Neuronal stem cell (in vitro differentiated cells): ENCODE data around the gene ABHD14A.

Experiments
- DNase-seq: peaks from one replicate; pipeline ENCODE4 v3.0.0-alpha.2; 2013; ENCODE audit warnings: low spot score
- H2AFZ ChIP-seq: one replicate; pipeline ENCODE4 v1.6.1; 2013; ENCODE audit warnings: mild to moderate bottlenecking, low read length, inconsistent platforms
- H2AK5ac ChIP-seq: 2 replicates; pipeline ENCODE4 v1.6.1; 2013; ENCODE audit warnings: low read depth, mild to moderate bottlenecking, inconsistent platforms, low read length, moderate library complexity, mixed read lengths
- H2BK120ac ChIP-seq: 2 replicates; pipeline ENCODE4 v1.6.1; 2013; ENCODE audit warnings: low read depth, mild to moderate bottlenecking, inconsistent platforms, low read length, moderate library complexity, mixed read lengths
- H2BK12ac ChIP-seq: one replicate; pipeline ENCODE4 v1.6.1; 2013; ENCODE audit warnings: low read length, inconsistent platforms
- H2BK15ac ChIP-seq: 2 replicates; pipeline ENCODE4 v1.6.1; 2013; ENCODE audit warnings: mild to moderate bottlenecking, low read length, inconsistent platforms, mixed read lengths
- H2BK5ac ChIP-seq: one replicate; pipeline ENCODE4 v1.6.1; 2013; ENCODE audit warnings: inconsistent platforms, mild to moderate bottlenecking, low read length, moderate library complexity
- H3K14ac ChIP-seq: one replicate; pipeline ENCODE4 v1.6.1; 2013; ENCODE audit warnings: low read length, inconsistent platforms
- H3K18ac ChIP-seq: 2 replicates; pipeline ENCODE4 v1.6.1; 2013; ENCODE audit warnings: low read length, inconsistent platforms
- H3K23ac ChIP-seq: 2 replicates; pipeline ENCODE4 v1.6.1; 2013; ENCODE audit warnings: low read depth, mild to moderate bottlenecking, mixed read lengths, low read length, inconsistent platforms; ENCODE audit not compliant: poor library complexity
- H3K27ac ChIP-seq: replicated peaks from 3 replicates; pipeline ENCODE4 v1.5.1; 2013; ENCODE audit warnings: low read length, inconsistent platforms
- H3K27me3 ChIP-seq, 3 experiments: 2 replicates each; pipeline ENCODE4 v1.6.1; 2013; ENCODE audit warnings: low read length in 3 of 3, mild to moderate bottlenecking in 2 of 3, inconsistent platforms in 1 of 3, low read depth in 1 of 3, mixed read lengths in 1 of 3, moderate library complexity in 1 of 3; ENCODE audit not compliant: control insufficient read depth in 3 of 3, insufficient read depth in 3 of 3
- H3K36me3 ChIP-seq, 2 donors: replicated peaks in 1 of 2; 2 replicates each; pipeline ENCODE4 v1.6.1; 2013; ENCODE audit warnings: low read length in 2 of 2; ENCODE audit not compliant: control insufficient read depth in 2 of 2, insufficient read depth in 2 of 2
- H3K4ac ChIP-seq: 2 replicates; pipeline ENCODE4 v1.6.1; 2013; ENCODE audit warnings: inconsistent platforms, mild to moderate bottlenecking, low read length, moderate library complexity
- H3K4me1 ChIP-seq, 2 donors: 1 replicate in 1 of 2; 2 replicates in 1 of 2; pipeline ENCODE4 v1.6.1; 2013; ENCODE audit warnings: low read length in 2 of 2, low read depth in 1 of 2; ENCODE audit not compliant: control insufficient read depth in 2 of 2, insufficient read depth in 1 of 2
- H3K4me2 ChIP-seq: one replicate; pipeline ENCODE4 v1.6.1; 2013; ENCODE audit warnings: mild to moderate bottlenecking, low read length, inconsistent platforms; ENCODE audit not compliant: insufficient read depth, poor library complexity, severe bottlenecking
- H3K4me3 ChIP-seq, 2 donors: 2 replicates each; pipeline ENCODE4 v1.5.1; 2013; ENCODE audit warnings: low read length in 2 of 2, mild to moderate bottlenecking in 2 of 2, inconsistent platforms in 1 of 2, moderate library complexity in 1 of 2
- H3K79me1 ChIP-seq: one replicate; pipeline ENCODE4 v1.6.1; 2013; ENCODE audit warnings: low read depth, mild to moderate bottlenecking, inconsistent platforms, low read length, moderate library complexity
- H3K9ac ChIP-seq: one replicate; pipeline ENCODE4 v1.6.1; 2013; ENCODE audit warnings: mild to moderate bottlenecking, low read depth, low read length, inconsistent platforms; ENCODE audit not compliant: poor library complexity
- H3K9me3 ChIP-seq, 2 donors: replicated peaks in 1 of 2; 2 replicates each; pipeline versions ENCODE3 to v1.6.1; 2013; ENCODE audit warnings: low read length in 2 of 2, mild to moderate bottlenecking in 2 of 2, inconsistent platforms in 1 of 2, low read depth in 1 of 2, mixed read lengths in 1 of 2, moderate library complexity in 1 of 2; ENCODE audit not compliant: control insufficient read depth in 2 of 2, insufficient read depth in 1 of 2
- H4K8ac ChIP-seq: one replicate; pipeline ENCODE4 v1.6.1; 2013; ENCODE audit warnings: low read depth, mild to moderate bottlenecking, inconsistent platforms, low read length, moderate library complexity
- H4K91ac ChIP-seq: one replicate; pipeline ENCODE4 v1.6.1; 2013; ENCODE audit warnings: low read length, low read depth, mild to moderate bottlenecking, inconsistent platforms; ENCODE audit not compliant: poor library complexity
- WGBS, 2 donors: extraction: QIAGEN DNeasy Blood & Tissue Kit; methylation state at CpG; one replicate each; pipeline ENCODE4 v1.1.7; 2013; ENCODE audit warnings: missing lambda C conversion rate in 2 of 2, mixed read lengths in 1 of 2; ENCODE audit not compliant: insufficient read length in 2 of 2, insufficient replicate concordance in 1 of 2; ENCODE audit errors: extremely low coverage in 2 of 2; 5-methylcytosine and 5-hydroxymethylcytosine counted together

The ABHD14A gene

GRCh38 chr3:52006820-52007133, 31.9 kb downstream of the ABHD14A start:
- no peak overlapping the region for H2BK5ac ChIP-seq
- WGBS, 2 donors = no CpG with 5 or more reads among the region's 6 CpGs
- H3K79me1 ChIP-seq = no peaks in the 10 kb centered on the region
- H3K9ac ChIP-seq = peak overlapping the region; percentile 13
- H3K4ac ChIP-seq = no peak overlapping the region
- no peak overlapping the region for H2BK120ac ChIP-seq
- H3K27ac ChIP-seq = no peak overlapping the region
- no peak overlapping the region for H4K91ac ChIP-seq
- H3K4me1 ChIP-seq = peaks cover 41 to 50% of the 10 kb centered on the region in 2 donors
- H2BK15ac ChIP-seq = no peak overlapping the region
- H3K36me3 ChIP-seq = no peaks in the 10 kb centered on the region
- no peaks in the 10 kb centered on the region for H3K9me3 ChIP-seq
- H2AK5ac ChIP-seq = peak overlapping the region; percentile 90
- no peak overlapping the region for H3K14ac ChIP-seq
- H3K18ac ChIP-seq = no peak overlapping the region
- no peak for DNase-seq
- H2BK12ac ChIP-seq = no peak overlapping the region
- H3K4me2 ChIP-seq = no peak overlapping the region
- H3K23ac ChIP-seq = no peak overlapping the region
- H3K4me3 ChIP-seq = no peak overlapping the region
- no peak overlapping the region for H2AFZ ChIP-seq
- no peaks in the 10 kb centered on the region for H3K27me3 ChIP-seq
- no peak overlapping the region for H4K8ac ChIP-seq

DNA sequence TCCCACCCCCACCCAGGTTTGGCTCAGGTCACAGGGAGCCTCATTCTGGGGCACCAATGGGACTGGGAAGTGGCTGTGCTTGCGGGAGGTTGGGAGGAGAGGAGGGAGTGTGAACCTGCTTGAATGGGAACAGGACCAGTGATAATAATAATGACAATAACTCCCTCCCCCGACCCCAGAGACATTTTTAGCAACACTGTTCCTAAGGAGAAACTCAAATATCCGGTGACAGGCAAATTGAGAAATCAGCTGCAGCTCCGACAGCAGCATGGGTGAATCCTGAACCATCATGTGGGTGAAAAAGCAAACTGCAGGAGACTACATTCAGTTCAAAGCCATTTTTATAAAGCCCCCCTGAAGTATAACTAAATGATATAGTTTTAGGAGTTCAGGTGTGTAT, 32.4 kb downstream of the ABHD14A start:
- WGBS, 2 donors = no CpG with 5 or more reads among the region's 4 CpGs
- H3K18ac ChIP-seq = no peak overlapping the region
- H3K4me1 ChIP-seq = peaks cover 36 to 45% of the 10 kb centered on the region in 2 donors
- H3K9me3 ChIP-seq = no peaks in the 10 kb centered on the region
- H2BK15ac ChIP-seq = peak overlapping the region; percentile 41
- H3K79me1 ChIP-seq = no peaks in the 10 kb centered on the region
- no peak overlapping the region for H2BK5ac ChIP-seq
- H3K14ac ChIP-seq = no peak overlapping the region
- no peak overlapping the region for H3K9ac ChIP-seq
- H2BK120ac ChIP-seq = no peak overlapping the region
- no peak overlapping the region for H4K91ac ChIP-seq
- H4K8ac ChIP-seq = no peak overlapping the region
- no peak overlapping the region for H2AK5ac ChIP-seq
- no peaks in the 10 kb centered on the region for H3K27me3 ChIP-seq
- H2AFZ ChIP-seq = no peak overlapping the region
- H3K23ac ChIP-seq = no peak overlapping the region
- no peaks in the 10 kb centered on the region for H3K36me3 ChIP-seq
- no peak overlapping the region for H3K4me2 ChIP-seq
- no peak overlapping the region for H2BK12ac ChIP-seq
- no peak overlapping the region for H3K4ac ChIP-seq
- DNase-seq = no peak
- H3K27ac ChIP-seq = no peak overlapping the region
- no peak overlapping the region for H3K4me3 ChIP-seq

DNA sequence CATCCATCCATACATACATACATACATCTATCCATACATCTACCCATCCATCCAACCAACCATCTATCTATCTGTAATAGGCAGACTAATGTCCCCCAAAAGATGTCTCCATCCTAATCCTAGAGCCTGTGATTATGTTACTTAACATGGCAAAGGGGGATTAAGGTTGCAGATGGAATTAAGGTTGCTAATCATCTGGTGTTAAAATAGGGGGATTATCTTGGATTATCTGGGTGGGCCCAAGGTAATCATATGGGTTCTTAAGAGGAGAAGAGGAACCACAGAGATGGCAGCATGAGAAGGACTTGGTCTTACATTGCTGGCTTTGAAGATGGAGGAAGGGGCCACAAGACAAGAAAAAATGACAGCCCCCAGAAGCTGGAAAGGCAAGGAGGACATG, 35.6 kb downstream of the ABHD14A start:
- Histone ChIP-seq H3K79me1 (no peaks in the 10 kb centered on the region), H4K8ac (no peak overlapping the region), H3K18ac (no peak overlapping the region), H3K27ac (no peak overlapping the region), H3K27me3 (no peaks in the 10 kb centered on the region), H3K4ac (no peak overlapping the region), H3K9ac (no peak overlapping the region), H2AFZ (no peak overlapping the region), H2BK15ac (no peak overlapping the region), H3K36me3 (no peaks in the 10 kb centered on the region), H2BK120ac (no peak overlapping the region), H3K4me1 (peaks cover 14 to 17% of the 10 kb centered on the region in 2 donors), H2BK5ac (no peak overlapping the region), H3K4me3 (no peak overlapping the region), H4K91ac (no peak overlapping the region), H3K4me2 (no peak overlapping the region), H3K23ac (no peak overlapping the region), H2AK5ac (no peak overlapping the region), H3K9me3 (no peaks in the 10 kb centered on the region), H3K14ac (no peak overlapping the region), H2BK12ac (no peak overlapping the region)
- no peak for DNase-seq

- Histone ChIP-seq H3K36me3 (no peaks in the 10 kb centered on the region), H3K27ac (no peak overlapping the region), H2BK5ac (no peak overlapping the region), H3K4me2 (no peak overlapping the region), H2AK5ac (no peak overlapping the region), H3K18ac (no peak overlapping the region), H3K4me3 (no peak overlapping the region), H3K9ac (no peak overlapping the region), H3K4me1 (peaks cover 1 to 8% of the 10 kb centered on the region in 2 donors), H3K9me3 (no peaks in the 10 kb centered on the region), H3K14ac (no peak overlapping the region), H2BK12ac (no peak overlapping the region), H2AFZ (no peak overlapping the region), H3K4ac (no peak overlapping the region), H3K23ac (no peak overlapping the region), H2BK120ac (no peak overlapping the region), H3K79me1 (no peaks in the 10 kb centered on the region), H3K27me3 (no peaks in the 10 kb centered on the region), H4K8ac (no peak overlapping the region), H4K91ac (no peak overlapping the region), H2BK15ac (no peak overlapping the region)
- no CpG with 5 or more reads among the region's 7 CpGs for WGBS, 2 donors
- no peak for DNase-seq
These were observed 37.8 kb downstream of the ABHD14A start for GRCh38 chr3:52012699-52013098.
